Stimulated activated CD4-positive, alpha-beta T cell treated with anti-CD3 and anti-CD28 coated beads, Interleukin-12 subunit alpha, Interleukin-12 subunit beta, amount 100 ng/mL, for 4 hours (primary cell): ENCODE measurements around the gene DDX28.
"Not testable (repeated sequence)": the region's sequence is repeated elsewhere in the genome, so short reads cannot be mapped to it uniquely, and the experiment has no call there.

Experiments used
- DNase-seq: peaks from one replicate; pipeline ENCODE4 v3.0.0-alpha.2; 2020

DDX28 gene

DNA sequence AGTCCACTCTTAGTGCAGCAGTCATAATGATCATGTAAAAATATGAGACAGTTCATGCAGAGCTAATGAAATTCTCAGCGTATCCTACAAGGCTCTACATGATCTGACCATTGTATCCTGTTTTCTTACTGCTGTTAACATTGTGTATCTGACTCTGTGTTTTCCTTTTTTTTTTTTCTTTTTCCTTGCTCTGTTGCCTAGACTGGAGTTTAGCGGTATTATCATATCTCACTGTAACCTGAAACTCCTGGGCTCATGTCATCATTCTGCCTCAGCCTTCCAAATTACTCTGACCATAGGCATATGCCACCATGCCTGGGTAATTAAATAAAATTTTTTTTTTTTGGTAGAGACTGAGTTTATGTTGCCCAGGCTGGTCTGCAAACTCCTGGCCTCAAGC lies 12.2 kb upstream of the DDX28 start:
- no peak for DNase-seq

DNA sequence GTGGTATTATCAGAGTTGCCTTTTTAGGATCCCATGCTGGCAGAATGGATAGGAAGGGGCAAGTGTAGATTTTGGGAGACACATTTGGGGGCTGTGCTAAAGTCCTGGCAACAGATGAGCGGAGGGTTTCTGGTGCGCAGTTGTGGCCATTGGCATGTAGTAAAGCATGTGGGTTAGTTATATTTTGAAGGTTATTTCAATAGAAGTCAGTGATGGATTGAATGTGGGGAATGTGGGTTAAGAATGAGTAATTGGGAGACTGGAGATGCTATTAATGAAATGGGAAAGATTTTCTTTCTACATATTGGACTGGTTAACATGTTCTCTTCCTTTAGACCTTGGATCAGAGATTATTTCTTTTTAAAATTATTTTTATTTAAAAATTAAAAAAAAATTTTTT lies 10.1 kb upstream of the DDX28 start:
- DNase-seq, result no peak

DNA sequence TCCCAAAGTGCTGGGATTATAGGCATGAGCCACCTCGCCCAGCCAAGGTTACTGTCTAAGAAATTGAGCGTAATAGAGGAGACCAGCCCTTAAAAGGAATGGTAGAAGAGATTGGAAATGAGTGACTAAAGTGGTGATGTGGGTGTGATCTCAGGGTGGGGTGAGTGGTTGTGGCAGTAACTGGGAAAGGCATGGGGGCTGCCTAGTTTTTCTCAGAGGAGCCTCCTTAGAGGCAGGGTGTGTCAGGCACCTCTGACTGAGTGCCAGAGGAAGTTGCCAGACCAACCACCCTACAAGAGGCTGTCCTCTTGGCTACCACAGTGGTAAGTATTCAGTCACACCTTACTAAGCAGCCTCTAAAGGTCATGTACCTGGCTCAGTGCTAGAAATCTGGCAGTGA lies 8.9 kb upstream of the DDX28 start:
- DNase-seq, result no peak

DNA sequence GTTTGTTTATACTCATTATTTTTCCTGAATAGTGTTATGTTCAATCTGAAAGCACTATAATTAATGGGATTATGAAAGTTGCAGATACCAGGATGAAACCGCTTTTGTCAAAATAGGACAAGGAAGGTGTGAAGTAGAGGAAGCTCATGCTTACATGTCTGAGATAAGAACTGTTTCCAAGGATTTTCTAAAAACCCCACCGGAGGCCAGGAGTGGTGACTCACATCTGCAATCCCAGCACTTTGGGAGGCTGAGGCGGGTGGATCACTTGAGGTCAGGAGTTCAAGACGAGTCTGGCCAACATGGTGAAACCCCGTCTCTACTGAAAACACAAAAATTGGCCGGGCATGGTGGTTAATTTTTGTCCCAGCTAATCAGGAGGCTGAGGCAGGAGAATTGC lies 7.1 kb upstream of the DDX28 start:
- not testable (repeated sequence) for DNase-seq

DNA sequence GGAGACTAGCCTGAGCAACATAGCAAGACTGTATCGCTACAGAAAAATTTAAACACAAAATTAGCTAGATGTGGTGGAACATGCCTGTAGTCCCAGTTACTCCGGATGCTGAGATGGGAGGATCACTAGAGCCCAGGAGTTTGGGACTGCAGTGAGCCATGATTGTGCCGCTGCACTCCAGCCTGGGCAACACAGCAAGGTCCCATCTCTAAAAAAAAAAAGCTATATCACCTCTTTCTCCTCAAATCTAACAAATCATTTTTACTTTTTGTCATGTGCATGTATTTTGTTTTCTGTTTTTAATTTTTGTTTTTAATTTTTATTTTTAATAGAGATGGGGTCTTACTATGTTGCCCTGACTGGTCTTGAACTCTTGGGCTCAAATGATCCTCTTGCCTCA lies 6.0 kb upstream of the DDX28 start:
- DNase-seq, result no peak

DNA sequence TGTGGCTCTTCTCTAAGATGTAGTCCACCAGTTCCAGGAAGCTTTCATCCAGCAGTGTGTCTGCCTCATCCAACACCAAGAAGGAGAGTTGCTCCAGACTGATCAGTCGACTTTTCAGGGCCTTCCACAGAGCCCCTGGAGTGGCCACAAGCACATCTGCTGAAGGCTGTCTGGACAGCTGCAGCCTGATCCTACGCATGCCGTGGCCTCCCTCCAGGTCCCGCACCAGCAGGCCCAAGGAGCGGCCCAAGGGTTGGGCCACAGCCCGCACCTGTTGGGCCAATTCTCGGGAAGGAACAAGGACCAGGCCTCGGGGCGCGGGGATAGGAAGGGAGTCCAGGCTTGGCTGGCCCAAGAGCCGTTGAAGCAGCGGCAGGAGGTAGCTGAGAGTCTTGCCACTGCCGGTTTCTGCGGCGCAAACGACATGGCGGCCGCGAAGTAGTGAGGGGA lies 729 bp downstream of the DDX28 start:
- no peak for DNase-seq

DNA sequence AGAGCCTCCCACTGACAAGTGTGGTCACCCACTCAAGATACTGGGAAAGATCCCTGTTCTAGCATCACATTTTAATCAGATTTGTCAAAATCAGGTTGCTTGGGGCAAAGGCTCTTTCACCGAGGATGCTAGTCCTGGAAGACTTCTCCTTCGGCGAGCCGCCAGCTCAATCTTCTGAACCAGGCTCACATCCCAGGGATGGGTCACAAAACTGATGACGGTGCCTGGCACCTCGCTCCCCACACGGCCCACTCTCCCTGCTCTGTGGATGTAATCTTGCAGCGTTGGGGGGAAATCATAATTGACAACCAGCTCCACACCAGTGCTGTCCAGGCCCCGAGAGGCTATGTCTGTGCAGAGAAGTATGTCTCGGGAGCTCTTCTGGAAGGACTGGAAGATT lies 1.5 kb downstream of the DDX28 start:
- DNase-seq, result no peak

DNA sequence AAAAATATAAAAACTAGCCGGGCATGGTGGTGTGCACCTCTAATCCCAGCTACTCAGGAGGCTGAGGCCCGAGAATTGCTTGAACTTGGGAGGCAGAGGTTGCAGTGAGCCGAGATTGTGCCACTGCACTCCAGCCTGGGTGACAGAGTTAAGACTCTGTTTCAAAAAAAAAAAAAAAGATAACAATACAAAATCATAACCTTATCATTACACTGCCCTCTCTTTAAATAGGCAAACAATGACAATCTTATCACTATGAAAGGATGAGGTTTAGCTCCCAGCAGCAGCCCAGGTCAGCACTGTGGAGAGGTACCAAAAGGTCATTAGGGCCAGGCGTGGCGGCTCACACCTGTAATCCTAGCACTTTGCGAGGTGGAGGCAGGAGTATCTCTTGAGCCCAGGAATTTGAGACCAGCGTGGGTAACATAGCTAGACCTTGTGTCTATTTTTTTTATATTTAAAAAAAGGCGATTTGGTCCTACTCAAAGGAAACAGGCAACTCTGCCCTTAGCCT lies 3.8 kb downstream of the DDX28 start:
- no peak for DNase-seq

DNA sequence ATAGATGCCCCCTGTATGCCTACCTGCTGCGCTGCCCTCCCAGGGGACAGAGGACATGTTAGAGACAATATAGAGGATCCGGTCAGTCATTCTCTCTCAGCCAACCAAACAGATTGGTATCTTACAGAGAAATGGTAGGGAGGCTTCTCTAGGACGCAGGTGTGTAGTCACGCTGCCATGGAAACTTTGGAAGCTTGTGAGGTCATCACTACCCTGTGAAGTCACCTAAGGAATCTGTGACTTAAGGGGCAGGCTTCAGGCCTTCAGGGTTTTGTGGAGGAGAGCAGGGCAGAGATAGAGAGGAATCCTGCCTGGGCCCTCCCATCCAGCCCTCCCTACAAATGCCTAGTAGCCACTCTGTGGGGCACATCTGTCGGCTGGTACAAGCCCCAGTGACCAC lies 7.4 kb downstream of the DDX28 start, which contains the start of gene DPEP2NB:
Gene DPEP2NB (minus strand): TSS at position 231 of the 400 bp plus-strand sequence. CDS start 141 bp downstream, at position 90.
- DNase-seq, result no peak

DNA sequence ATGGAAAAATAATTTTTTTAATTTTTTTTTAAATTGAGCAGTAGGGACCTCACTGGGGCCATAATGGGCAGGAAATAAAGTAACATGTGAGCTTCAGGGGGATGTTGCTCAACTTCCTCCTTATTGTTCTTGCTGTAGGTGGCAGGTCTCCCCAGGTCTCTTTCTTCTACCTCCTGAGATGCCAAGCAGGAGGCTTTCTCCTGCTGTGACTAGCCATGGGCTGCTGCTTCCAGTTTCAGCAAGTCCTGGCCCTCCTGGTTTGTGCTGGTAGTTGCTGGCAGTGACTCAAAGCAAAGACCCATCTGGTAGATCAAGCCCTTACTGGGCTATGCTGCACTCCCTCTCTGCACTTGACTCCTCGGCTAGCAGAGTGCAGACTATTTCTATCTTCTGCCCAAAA lies 9.6 kb downstream of the DDX28 start:
- DNase-seq, result no peak

DNA sequence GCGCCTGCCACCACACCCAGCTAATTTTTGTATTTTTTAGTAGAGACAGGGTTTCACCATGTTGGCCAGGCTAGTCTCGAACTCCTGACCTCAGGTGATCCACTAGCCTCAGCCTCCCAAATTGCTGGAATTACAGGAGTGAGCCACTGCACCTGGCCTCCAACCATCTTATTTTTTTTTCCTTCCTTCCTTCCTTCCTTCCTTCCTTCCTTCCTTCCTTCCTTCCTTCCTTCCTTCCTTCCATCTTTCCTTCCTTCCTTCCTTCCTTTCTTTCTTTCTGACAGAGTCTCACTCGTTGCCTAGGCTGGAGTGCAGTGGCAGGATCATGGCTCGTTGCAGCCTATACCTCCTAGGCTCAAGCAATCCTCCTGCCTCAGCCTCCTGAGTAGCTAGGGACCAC lies 13.2 kb downstream of the DDX28 start:
- DNase-seq, result not testable (repeated sequence)

DNA sequence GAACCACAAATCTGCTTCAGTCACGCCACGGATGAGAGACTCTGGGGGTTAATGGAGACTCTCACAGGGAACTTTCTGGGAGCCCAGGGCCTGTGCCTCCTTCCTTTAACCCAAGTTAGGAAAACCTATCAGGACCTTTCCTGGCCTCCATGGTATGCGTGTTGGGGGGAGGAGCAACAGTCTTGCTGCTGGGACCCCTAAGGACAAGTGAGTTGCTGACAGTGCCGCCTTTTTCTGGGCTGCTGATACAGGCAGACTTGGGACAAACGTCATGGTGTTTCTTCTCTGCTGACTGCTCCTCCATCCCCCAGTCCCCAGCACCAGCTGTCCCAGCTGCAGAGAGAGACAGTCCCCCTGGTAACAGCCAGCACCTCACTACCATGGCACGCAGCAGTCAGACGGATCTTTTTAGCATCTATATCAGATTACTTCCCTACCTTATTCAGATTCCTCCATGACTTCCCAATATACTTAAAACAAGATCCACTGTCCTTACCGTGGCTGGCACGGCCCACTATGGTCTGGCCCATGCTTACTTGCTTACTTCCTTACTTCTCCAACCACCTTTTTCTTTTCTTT lies 13.8 kb downstream of the DDX28 start:
- no peak for DNase-seq

DNA sequence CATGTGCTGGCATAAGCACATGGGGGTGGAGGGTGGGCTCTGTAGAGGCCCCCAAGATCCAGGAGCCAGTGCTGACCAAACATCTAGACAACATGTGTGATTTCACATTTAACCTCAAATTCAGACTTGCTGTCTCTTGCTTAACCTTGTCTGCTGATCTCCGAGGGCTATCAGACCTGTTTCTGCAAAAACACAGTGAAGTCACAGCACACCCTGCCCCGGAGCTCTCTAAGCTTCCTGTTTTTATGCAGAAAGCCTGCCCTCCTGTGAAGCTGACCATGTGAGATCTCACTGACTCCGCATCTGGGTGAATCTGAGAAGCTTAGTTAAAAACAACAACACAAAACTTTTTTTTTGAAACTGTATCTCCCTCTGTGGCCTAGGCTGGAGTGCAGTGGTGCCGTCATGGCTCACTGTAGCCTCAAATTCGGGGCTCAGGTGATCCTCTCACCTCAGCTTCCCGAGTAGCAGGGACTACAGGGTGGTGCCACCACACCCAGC lies 17.2 kb downstream of the DDX28 start:
- no peak for DNase-seq

DNA sequence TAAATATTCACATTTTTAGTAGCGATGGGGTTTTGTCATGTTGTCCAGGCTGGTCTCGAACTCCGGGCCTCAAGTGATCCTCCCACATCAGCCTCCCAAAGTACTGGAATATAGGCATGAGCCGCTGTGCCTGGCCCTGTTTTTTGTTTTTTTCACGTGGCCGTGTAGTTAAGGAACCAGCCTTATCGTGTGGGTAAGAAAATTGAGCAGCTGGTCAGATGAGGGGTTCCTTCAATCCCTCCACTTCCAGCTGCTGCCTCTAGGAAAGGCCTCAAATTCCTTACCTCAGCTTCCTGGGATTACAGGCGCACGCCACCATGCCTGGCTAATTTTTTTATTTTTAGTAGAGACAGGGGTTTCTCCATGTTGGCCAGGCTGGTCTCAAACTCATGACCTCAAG lies 17.8 kb downstream of the DDX28 start:
- DNase-seq, result no peak

DNA sequence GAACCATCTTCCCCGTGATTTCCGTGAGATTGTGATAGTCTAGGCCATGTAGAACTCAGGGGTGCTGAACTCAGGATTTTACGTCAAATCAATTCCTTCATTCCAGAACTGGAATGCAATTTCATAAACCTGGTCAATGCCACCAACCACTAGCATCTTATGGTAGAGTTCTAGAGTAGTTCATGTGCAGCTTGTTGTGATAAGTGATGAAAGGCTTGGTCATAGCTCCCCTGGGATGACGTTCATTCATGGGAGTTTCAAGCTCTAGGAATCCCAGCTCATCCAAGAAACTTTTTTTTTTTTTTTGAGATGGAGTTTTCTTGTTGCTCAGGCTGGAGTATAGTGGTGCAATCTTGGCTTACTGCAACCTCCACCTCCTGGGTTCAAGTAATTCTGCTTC lies 20.0 kb downstream of the DDX28 start:
- DNase-seq, result no peak

DNA sequence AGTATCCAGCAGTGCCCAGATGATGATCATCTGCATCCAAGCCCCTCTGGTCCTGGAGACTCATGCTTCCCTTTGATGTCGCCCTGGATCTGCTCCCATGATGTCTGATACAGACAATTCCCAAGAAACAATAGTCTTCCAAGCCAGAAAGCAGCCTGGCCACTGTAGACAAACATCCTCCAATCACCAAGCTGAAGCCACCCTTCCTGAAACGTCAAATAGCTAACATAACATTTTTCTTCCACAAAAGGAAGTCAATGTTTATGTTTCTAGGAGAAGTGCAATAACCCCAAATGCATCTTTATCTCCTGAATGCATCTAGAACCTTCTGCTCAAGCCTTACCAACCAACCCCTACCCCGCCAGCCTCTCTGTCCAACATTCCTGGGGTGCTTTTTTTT lies 22.6 kb downstream of the DDX28 start:
- DNase-seq, result no peak

DNA sequence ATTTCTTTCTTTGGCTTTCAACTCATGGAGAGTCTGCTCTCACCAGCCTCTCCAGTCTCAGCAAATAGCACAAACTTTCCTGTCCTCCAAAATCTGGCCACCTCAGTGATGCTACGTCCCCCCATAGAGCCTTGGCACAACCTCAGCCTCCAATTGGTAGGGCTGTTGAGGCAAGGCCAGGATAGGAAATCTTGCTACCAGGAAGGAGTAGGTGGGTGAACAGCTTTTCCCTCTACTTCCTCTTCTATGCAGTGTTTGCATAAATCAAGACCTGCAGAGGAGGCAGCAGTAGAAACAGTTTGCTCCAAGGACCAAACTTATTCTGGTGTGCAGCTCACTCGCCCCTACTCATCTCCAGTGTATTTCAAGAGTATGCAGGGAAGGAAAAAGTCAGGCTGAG lies 23.0 kb downstream of the DDX28 start:
- no peak for DNase-seq

DNA sequence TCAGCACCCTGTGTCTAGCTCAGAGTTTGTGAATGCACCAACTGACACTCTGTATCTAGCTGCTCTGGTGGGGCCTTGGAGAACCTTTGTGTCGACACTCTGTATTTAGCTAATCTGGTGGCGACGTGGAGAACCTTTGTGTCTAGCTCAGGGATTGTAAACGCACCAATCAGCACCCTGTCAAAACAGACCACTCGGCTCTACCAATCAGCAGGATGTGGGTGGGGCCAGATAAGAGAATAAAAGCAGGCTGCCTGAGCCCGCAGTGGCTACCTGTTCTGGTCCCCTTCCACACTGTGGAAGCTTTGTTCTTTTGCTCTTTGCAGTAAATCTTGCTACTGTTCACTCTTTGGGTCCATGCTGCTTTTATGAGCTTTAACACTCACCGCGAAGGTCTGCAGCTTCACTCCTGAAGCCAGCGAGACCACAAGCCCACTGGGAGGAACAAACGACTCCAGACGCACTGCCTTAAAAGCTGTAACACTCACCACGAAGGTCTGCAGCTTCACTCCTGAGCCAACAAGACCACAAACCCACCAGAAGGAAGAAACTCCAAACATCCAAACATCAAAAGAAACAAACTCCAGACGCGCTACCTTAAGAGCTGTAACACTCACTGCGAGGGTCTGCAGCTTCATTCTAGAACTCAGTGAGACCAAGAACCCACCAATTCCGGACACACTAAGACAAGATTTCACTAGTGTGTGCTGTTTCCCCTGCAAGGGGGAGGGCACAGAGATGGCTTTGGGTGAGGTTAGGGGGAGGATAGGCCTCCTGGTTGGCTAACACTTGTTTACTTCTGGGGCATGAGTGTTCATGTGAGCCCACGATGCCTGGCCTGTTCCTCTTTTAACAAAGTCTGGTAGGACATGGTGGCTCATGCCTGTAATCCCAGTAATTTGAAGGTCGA lies 24.0 kb downstream of the DDX28 start, which contains the start of gene DPEP2:
Gene DPEP2 (minus strand): TSS at position 706 of the 910 bp plus-strand sequence. CDS start 6,272 bp downstream, outside the sequence.
- DNase-seq, result not testable (repeated sequence)

DNA sequence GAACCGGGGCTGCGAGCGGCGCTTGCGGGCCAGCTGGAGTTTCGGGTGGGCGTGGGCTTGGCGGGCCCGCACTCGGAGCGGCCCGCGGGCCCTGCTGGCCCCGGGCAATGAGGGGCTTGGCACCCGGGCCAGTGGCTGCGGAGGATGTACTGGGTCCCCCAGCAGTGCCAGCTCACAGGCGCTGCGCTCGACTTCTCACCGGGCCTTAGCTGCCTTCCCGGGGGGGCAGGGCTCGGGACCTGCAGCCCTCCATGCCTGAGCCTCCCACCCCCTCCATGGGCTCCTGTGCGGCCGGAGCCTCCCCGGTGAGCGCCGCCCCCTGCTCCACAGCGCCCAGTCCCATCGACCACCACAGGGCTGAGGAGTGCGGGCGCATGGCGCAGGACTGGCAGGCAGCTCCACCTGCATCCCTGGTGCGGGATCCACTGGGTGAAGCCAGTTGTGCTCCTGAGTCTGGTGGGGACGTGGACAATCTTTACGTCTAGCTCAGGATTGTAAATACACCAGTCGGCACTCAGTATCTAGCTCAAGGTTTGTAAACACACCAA lies 24.7 kb downstream of the DDX28 start:
- not testable (repeated sequence) for DNase-seq

DNA sequence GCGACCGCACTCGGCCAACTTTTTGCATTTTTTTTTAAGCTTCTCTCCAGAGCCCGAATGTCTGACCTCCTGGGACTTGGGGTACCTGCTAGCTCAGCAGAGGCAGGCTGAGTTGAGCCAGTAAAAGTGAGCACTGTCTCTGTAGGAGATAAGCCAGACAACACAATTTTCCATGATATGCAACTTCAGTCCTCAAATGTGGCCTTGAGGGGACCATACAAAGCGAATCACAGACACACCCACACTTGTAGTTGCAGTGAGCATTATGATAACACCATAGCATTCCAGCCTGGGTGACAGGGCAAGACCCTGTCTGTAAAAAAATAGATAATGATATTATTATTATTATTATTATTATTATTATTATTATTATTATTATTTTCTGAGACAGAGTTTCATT lies 26.4 kb downstream of the DDX28 start:
- no peak for DNase-seq

DNA sequence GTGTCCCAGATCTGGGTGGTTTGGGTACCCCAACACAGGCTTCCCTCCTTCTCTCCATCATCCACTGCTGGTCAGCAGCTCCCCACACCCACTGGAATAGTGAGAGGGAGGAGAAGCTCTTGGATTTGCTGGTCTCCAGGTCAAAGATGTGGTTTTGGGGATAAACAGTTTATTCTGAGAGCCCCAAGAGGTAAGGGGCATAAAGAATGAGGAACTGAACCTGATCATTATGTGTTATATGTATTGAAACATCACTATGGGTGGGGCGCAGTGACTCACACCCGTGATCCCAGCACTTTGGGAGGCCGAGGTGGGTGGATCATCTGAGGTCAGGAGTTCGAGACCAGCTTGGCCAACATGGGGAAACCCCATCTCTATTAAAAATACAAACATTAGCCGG lies 27.6 kb downstream of the DDX28 start:
- no peak for DNase-seq

DNA sequence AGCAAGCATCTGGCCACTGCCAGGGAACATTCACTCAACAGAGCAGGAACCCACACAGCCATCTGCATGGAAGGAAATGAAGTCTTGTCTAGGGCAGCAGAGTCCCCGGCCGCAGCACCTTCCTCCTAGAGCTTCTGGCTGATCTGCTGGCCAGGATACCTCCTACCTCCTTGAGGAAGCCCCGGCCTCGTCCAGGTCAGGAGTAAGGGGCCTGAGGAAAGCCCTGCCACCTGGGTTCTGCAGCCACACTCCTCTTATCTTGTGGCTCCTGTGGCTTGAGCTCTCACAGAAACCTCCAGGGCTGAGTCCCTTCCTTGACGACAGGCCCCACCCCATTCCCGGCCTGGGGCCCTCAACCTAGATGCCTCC lies 29.0 kb downstream of the DDX28 start:
- not testable (repeated sequence) for DNase-seq

DNA sequence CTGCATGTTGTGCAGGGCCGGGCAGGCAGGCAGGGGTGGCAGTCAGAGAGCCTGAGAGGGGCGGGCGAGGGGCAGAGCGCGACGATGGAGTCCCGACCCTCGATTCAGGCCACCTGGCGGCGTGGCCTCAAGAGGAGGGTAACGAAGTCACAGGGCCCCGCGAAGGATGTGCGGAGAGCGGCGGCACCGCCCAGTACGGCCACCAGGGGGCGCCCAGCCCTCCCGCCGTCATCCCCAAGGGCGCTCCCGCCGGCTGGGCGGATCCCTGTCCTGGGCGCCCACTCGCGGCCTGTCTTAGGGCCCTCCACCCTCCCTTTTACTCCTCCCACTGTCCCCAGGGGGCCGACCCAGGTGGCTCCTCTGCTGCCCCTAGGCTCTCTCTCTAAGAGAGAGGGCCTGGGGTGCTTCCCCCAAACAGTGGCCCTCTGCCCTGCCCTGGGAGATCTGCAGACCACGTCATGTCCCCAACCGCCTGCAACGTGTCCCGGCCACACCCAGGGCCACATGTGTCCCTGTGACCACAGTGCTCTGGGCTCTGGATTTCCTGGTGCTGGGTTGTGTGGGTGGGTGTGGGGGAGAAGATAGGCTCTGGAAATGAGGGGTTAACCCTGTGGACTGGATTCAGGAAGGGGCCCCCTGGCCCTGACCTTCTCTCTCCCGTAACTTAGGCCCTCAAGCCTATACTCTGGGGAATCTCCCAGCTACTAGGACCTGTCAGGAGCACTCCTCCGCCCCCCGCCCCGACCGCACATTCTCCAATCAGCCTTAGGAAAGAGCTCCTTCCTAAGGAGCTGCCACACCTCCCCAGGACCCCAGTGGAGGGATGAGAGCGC lies 29.6 kb downstream of the DDX28 start:
- DNase-seq, result peak; percentile 78
